ENCODE data around the gene PSMC1.

- no peak for TF ChIP-seq EZH2 (IDR thresholded peaks at IDR 0.05; ENCODE audit: insufficient read depth, poor library complexity, severe bottlenecking)
- no peak for TF ChIP-seq EZH2phosphoT487 (IDR thresholded peaks at IDR 0.05; ENCODE audit: insufficient read depth, low read depth)
Observed at GRCh38 chr14:90294872-90295271, 38.5 kb downstream of the PSMC1 start.

Data from GM23248 (cell line).